GM10266 (cell line): ENCODE measurements around the gene CLIC1.

Source experiments
- DNase-seq: peaks from one replicate; pipeline ENCODE4 v3.0.0; 2012; ENCODE audit errors: extremely low spot score
- CTCF ChIP-seq: IDR thresholded peaks from 2 replicates; pipeline ENCODE4 v1.5.1; 2012; ENCODE audit warnings: mild to moderate bottlenecking, low read depth; ENCODE audit not compliant: control insufficient read depth, insufficient read depth; ENCODE audit errors: missing control alignments

CLIC1 gene

GRCh38 chr6:31723245-31723979 lies 12.9 kb downstream of the CLIC1 start, which contains the start of gene MPIG6B:
Gene MPIG6B, plus strand, starts transcription at chr6:31723373. Its CDS starts 11 bp downstream, at chr6:31723384.
- no peak for TF ChIP-seq CTCF
- DNase-seq = no peak

GRCh38 chr6:31722173-31722572 lies 14.2 kb downstream of the CLIC1 start:
- DNase-seq = no peak
- TF ChIP-seq CTCF = no peak

GRCh38 chr6:31721351-31722020 lies 14.8 kb downstream of the CLIC1 start, which contains the start of gene LY6G6C:
Gene LY6G6C, minus strand, starts transcription at chr6:31721746. Its CDS starts 67 bp downstream, at chr6:31721679.
- no peak for DNase-seq
- no peak for TF ChIP-seq CTCF

GRCh38 chr6:31720196-31720770 lies 16.0 kb downstream of the CLIC1 start:
- no peak for TF ChIP-seq CTCF
- DNase-seq = no peak

- no peak for TF ChIP-seq CTCF
Observed at GRCh38 chr6:31719001-31719400, 17.3 kb downstream of the CLIC1 start.

GRCh38 chr6:31718265-31718664 lies 18.1 kb downstream of the CLIC1 start:
- DNase-seq = no peak
- TF ChIP-seq CTCF = no peak

More at GRCh38 chr6:31719001-31719400, 17.3 kb downstream of the CLIC1 start:
- DNase-seq = no peak
